CD4-positive, alpha-beta T cell treated with Interleukin-1 beta for 1 hour (primary cell): Measurements from ENCODE around the gene DCLK2.

Source experiments
- DNase-seq, 2 donors: peaks; one replicate each; pipeline ENCODE4 v3.0.0-alpha.2; 2020 to 2022

Gene DCLK2

DNA sequence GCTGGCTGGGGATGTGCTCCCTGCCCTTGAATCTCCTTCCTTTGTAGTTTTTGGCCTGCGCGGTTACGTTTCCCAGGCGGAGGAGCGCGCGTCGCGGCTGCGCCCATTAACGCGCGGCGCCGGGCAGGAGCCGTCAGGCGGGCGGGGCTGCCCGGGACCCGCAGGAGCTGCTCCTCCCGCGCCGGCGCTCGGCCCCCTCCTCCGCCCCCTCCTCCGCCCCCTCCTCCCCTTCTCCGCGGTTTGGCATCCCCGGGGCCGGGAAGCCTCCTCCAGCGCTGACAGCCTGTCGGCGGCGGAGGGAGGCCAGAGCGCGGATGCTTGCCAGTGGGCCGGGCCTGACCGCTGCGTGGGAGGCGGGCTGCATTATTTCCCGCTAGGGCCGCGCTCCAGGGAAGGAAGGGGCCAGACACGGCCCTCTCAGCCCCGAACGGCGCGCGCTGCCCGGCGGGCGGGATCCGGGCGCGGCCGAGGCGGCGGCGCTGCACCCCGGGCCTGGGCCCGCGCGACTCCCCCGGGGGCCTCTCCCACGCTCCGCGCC, at the start of gene DCLK2:
DCLK2 (plus strand) TSS at position 405 of the 538 bp plus-strand sequence. CDS start 583 bp downstream, outside the sequence.
- no peak for DNase-seq

DNA sequence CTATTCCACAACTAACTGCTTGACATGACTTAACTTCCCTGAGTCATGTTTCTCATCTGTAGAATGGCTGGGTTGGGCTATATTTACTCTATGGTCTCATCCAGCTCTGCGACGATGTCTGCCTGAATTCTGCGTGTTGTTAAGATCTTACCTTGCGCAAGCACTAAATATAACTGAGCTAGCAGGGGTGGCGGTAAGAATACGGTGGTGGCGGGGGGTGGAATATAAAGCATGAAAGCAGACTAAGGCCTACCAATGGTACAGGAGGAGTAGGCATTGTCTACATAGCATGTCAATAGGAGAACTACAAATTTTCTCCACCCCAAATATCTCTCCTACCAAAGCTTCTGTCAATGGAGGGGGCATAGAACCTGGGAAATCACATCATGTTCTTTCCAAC, 45.7 kb upstream of the DCLK2 start:
- no peak for DNase-seq

DNA sequence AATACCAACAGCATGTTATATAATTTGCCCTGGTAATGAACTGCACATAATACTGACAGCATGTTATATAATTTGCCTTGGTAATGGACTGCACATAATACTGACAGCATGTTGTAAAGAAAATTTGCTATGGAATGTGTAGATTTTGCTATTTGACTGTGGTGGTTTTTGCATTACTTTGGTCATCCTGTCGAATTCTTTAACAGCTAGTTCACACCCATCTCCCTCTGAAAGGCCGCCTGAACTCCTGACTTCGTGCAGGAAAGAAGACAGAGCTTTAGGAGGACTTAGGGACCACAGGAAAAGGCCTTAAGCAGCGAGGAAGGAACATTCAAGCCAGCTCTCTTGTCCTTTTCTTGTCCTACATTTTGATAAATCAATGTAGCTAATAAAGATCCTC, 45.2 kb upstream of the DCLK2 start:
- no peak for DNase-seq

DNA sequence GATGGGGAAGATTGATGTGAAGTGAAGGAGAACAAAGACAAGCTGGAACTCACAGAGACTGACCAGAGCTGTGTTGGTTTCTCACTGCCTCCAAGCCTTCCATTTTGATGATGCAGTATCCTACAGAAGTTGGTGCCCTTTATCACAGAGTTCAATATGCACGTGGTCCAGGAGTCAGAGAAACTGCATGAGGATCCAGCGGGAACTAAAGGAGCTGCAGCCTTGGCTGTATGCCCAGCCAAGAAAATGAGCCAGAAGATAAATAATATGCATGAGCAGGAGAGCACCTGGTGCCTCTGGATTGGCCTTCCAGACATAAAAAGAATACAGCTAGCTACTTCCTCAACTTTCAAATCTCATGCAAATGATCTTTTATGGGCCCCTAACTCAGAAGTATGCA, 44.3 kb upstream of the DCLK2 start:
- no peak for DNase-seq

DNA sequence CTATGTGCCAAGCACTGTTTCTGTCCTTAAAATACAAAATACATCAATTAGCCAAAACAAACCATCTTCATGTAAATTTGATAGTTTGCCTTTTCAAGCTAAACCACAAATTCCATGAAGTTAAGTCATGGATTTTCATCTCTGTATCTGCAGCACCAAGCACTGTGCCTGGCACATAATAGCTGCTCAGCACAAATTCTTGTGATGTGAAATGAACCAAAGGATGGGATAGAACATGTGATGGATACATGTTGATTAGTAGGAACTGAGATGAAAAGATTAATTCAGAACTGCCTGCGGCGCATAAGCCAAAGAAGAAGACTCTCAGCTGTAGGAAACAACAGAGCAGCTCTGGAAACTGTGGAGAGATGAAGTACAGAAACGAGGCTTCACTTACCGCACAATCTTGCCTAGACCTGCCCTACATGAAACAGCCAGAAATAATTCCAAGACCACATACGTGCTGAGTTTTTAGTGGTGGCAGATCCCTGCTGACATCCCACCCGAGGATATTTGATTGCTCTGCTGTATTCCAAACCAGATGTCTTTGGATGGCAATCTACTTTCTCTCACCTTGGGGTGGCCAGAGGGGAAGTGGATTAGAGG, 40.9 kb upstream of the DCLK2 start:
- DNase-seq, result no peak

DNA sequence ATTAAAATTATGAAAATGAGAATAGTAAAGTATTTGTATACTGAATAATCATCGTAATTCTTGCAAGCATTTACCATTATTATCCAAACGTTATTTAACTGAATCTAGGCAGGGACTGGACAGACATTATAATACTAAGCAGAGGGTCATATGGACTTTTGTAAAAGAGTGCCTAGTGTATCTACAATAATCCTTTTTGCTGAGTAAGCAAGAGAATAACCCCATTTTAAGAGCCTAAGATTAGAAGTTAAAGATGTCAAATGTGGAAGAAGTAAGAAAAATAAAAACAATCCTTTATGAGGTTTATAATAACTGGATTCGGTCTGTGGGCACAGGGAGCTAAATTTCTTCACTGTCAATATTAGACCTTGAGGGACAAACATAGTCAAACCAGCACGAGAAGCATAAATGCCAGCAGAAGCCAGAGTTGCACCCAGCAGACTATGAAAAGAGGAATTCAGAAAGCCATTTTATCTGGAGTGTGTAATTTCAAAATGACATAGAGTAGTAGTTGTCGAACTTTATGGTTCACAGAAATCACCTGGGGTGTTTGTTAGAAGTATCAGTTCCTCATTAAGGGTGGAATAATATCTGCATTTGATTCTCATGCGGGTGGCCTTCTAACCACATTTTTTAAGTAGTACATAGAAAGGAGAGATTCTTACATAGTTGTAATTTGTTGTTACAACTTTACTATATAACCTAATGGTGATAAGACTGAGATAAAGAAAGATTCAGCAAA, 39.7 kb upstream of the DCLK2 start:
- no peak for DNase-seq

DNA sequence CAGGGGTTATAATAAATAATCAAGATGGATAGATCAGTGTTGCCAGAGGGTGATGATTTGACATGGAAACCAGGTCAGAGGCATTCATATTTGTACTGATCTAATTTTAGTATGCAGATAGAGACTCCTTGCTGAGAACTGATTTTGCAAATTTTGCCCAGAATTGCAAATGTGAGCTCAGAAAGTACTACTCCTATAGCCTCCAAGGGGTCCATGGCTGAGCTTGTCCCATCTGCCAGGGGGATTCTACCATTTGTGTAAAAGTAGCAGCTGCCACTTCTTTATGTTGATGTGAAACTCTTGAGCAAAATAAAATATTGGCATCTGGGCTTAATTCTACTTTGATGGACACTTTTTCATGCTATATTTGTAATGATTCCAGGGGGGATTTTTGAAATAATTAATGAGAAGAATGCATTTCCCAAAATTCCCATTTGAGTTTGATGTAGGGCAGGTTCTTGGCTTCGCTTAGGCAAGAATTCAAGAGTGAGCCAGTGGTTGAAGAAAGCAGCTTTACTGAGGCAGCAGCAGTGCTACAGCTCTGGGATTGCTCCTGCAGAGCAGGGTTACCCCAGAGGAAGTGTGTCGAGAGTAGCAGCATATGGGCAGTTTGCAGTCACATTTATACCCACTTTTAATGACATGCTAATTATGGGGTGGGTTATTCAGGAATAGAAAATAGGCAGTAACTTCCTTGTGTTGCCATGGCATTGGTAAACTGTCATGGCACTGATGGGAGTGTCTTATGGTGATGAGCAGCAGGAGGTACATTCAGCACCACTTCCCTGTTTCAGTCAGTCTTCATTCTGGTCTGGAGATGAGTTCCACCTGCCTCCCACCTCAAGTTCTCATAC, 38.7 kb upstream of the DCLK2 start:
- DNase-seq, result peak in 1 of 2 donors; percentile 15

DNA sequence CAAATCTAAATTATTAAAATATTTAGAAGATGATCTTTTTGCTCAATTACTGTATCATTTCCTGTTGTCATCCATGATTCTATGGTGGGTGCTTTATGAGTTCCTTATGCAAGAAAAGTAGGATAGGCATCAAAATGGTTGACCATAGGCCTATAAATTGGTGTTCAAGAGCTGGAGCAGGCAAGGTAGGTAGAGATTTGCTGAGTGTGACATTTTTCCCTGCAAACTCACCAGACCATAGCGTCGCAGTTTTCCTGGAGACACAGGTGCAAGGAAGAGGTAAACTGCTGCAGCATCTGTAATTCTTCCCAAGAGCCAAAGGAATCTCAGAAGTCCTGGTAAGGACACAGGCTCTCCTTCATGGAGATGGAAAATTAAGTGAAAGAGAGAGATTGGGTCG, 33.7 kb upstream of the DCLK2 start:
- DNase-seq, result no peak

DNA sequence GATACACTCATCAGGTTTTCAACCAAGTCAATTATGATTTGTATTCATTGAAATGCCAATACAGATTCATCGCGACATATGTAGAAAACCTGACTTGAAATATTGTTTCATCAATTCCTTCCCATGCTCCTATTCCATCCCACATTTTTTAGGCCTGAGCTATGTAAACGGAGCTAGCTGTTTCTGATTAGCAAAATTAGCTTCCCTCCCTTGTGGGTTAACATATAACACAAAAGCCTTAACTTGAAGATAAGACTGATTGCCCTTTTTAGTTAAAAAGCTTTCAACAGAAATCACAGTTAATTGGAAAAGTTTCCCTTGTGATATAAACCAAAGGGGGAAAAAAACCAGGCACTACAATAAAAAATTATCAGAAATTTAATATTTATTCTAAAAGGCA, 32.8 kb upstream of the DCLK2 start:
- DNase-seq, result no peak

DNA sequence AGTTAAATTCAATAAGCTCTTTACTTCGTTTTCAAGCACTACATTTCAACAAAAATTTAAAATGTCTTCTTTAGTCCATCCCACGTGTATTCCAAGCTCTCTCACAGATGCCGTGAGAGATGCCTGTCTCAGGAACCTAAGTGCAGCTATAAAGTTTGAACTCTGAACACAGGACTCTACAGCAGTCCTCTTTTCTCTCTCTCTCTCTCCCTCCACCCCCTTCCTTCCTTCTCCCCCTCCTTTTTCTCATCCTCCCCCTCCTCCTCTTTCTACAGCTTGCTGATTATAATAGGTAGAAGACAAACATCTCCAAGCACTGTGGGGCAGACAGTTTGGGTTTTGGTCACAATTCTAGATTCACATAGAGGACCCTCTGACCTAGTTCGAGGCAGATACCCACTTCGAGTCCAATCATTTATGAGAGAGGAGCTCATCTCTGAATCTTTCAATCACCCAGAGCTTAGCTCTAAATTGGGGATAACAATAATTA, 31.5 kb upstream of the DCLK2 start:
- DNase-seq, result no peak

DNA sequence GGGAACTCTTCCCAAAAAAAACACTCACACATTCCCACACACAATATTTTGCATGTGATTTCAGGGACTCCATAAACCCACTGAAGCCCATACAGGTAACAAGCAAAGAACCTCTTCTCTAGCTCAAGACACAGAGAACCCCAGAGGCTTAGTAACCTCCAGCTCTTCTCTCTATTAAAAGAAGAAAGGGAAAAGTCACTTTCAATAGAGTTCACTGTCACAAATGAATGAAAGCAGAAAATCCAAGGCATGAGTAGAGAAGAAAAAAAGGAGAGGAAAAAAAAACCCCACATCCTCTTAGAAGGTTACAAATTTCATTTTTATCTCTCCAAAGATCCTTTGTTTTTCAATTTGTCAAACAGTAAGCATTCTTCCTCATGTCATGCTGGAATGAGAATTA, 30.7 kb upstream of the DCLK2 start:
- DNase-seq, result no peak

DNA sequence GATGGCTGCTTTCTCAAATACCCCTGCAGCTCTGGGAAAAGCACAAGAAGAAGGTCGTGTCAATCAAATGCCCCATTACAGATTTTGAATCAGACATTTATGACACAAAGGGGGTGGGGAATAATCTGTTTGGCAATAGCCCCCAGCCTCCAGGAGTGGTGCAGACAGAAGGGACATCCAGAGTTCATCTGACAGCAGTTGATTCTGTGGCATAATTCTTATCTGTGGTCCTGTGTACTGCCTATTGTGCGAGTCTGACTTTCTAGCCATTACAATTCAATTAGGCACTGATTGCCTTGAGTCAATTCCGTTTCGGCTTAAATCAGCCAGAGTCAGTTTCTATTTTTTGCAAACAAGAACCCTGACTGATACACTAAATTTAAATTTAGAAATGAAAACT, 28.6 kb upstream of the DCLK2 start:
- DNase-seq, result no peak

DNA sequence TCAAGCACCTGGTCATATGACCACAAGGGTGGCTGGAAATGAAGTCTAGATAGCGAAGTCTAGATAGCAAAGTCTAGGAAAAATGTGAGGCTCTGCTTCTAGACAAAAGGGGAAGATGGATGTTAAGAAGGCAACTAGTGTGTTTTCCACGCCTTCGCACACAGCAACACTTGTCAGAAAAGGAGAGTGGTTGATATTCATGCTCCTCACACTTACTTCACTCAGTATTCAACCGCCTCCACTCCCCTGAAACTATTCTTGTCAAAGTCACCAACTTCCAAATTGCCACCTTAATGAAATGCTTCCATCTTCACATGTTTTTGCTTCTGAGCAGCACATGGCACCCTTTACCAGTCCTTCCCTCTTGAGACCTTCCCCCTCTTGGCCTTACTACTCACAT, 27.7 kb upstream of the DCLK2 start:
- DNase-seq, result no peak

DNA sequence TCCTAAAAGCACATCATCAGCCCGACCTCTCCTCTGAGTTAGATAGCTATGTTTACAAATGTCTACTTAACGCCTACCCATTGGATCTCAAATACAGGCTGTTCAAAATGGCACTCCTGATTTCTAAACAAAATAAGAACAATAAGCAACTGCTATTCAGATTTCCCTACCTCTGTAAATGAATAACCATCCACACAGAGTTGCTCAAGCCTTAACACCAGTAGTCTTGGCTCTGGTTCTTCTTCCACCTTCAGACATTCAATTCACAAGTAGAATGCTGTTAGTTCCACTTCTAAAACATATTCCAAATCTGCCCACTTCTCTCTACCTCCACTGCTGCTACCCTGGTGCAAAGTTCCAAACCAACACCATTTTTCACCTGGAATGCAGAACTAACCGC, 27.1 kb upstream of the DCLK2 start:
- DNase-seq, result no peak

DNA sequence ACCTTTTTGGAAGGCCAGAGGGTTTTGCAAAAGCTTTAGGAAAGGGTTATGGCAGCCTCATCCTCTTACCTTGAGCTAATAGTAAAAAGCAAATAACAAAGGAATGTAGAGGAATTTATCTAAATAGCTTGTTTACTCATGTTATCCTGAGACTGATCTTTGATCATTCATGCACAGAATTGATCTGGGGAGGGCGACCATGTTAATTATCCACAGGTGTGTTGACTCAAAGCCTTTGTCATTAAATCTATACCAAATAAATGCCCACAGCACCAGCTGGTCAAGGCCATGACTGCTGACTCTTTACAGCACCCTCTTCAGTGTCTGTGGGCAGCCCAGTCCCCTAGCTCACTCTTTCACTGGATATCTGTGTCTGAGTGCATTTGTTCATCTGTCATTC, 22.8 kb upstream of the DCLK2 start:
- DNase-seq, result no peak

DNA sequence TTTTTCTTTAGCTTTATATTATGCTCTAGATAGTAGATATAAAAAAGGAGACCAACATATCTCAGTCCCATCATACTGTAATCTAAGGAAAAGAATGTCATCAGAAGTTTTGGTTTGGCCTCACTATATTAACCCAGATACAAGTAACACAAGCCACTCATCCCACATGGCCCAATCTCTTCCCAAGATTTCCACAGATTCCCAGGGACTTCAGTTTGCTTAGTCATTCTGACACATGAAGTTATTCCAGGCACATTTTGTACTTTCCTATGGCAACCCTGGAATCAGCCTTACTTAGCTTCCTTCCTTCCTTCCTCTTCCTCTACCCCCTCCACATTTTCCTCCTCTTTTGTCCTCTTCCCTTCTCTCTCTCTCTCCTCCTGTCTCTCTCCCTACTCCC, 21.7 kb upstream of the DCLK2 start:
- DNase-seq, result no peak

DNA sequence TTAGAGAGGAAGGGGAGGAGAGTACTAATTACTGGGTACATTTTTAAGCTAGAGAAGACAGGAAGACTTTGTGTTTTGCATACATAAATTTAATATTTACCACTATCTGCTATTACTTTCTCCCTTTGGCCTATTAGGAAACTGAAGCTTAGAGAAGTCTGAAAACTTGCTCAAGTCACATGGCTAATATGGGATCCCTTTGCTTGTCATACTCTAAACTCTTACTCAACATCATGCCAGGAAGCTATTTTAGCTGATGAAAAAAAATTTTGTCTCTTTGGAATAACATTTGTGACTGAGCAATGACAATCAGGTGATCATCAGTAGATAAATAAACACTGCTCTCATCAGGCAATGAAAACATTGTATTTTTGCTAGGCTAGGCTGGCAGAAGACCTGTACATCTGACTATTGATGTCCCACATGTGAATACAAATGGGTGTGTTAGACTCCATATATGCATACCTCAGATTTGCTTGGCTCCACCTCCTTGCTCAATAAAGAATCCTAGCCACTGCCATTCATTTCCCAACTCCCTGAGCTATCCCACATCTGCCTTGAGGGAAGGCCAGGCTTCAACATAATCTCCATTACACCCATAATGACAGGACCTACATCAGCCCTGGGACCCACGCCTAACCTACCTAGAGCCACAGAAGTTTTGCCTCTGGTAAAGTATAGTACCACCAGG, 17.0 kb upstream of the DCLK2 start:
- no peak for DNase-seq

DNA sequence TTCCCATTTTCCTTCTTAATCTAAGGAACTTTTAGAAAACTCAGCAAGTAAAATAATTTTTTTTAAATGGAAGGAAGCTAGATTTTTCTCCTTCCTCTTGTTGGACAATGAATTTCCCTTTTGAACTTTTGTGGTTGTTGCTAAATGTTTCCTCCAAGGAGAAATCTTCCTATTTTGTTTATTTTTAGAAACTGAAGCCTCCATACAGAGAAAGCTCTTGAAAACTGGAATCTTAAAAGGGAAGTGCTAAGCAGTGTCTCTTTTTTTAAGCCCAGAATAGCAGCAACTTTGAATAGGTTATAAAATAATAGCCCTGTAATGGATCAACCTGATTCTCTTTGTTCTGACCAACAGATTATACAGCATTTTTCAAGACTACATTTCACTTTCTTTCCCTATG, 15.1 kb upstream of the DCLK2 start:
- DNase-seq, result no peak

DNA sequence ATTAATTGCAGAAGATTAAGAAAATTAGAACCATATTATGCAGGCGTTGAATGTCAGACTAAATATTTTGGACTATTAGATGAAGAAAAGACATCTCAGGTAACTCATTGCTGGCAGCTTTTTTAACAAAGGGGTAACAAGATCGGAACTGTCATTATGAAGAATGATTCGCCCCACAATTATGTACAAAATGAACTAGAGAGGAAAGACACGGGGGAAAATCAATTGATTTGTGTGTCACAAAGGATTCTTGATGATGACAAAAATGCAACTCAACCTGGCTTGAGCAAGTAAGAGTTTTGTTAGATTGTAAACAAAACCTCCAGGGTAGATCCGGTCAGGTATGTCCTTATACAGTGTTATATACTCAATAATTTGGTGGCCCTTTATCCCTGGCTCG, 12.5 kb upstream of the DCLK2 start:
- no peak for DNase-seq

DNA sequence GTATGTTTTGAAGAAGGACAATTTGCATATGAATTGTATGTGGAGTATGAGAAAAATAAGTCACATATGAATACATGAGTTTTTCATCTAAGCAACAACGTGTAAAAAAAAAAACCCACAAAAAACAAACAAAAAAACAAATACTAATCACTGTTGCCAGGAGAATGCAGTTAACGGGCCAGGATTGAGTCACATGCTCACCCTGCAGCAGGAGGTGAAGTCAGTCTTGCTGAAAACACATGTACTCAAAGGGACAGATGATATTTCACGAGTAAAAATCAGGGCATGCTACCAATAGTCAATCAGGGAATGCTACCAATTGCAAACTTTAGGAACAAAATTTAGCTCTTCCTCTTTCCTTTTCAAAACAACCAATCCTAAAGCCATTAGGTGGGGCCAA, 10.4 kb upstream of the DCLK2 start:
- no peak for DNase-seq

DNA sequence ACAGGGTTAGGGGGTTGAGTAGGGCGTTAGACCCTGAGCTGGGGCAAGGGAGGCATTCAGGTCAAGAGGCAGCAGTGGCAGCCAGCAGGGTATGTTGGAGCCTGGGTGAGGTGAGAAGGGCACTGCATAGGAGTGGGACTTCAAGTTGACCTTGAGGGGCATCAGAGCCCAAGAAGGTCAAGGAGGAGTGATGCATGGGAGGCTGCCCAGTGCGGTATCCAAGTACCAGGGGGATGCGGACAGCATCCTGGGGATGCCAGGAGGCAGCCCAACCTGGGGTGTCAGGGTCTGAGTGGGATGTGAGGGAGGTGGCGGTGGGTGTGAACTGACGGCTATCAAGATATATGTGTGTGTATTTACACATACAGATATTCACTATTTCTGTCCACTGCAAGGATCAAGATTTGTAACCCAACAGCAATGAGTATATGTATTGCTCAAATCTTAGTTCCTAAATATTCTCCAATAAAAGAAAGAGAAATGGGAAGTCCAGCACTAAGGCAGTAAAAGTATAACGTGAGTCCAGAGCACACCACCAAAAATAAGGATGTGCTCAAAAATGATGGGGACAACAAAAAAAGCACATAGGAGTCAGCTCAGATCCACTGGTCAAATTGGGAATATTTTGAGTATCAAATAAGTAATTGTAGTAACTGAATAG, 9.8 kb upstream of the DCLK2 start:
- no peak for DNase-seq

DNA sequence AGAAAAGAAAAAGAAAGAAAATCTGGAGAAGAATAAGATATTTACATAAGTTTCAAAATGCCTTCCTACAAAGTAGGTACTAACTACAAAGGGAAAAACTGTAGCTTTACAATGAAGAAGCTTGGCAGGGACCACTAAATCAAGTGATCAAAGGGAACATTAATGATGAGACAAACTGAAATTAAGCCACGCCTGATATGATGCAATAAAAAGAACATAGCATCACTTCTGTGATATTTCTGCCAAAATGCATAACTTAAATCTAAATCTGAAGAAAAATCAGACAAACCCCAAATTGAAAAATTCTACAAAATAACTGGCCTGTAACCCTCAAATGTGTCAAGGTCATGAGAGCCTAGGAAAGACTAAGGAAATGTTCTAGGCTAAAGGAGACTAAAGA, 8.9 kb upstream of the DCLK2 start:
- DNase-seq, result no peak
